HepG2 (cell line): Measurements from ENCODE around the gene CDT1. TPM values are rescaled to one million over a fixed set of nuclear protein-coding genes. Genes with fewer than 3 reads are reported as not detected.

ENCODE experiments used
- CBX2 ChIP-seq, 2 experiments: fragments of 200-600 bp in 1 of 2; sonication (generic); formaldehyde crosslinking in 1 of 2; IDR thresholded peaks; 2 replicates each; pipeline versions ENCODE4 v1.7.0 to v1.8.1; 2018 to 2022; ENCODE audit warnings: low read depth in 2 of 2, low read length in 1 of 2, mild to moderate bottlenecking in 1 of 2, missing genetic modification reagents in 1 of 2
- CHCHD3 ChIP-seq: sonication (generic); formaldehyde crosslinking; IDR thresholded peaks from 2 replicates; pipeline ENCODE4 v1.8.0; 2022; ENCODE audit warnings: mild to moderate bottlenecking, missing genetic modification reagents, moderate library complexity
- EHMT2 ChIP-seq: fragments of 200-600 bp; sonication (generic); IDR thresholded peaks from 2 replicates; pipeline ENCODE4 v1.7.0; 2017; ENCODE audit warnings: antibody characterized with exemption, low read depth, low read length, borderline replicate concordance
- GABPA ChIP-seq, 2 experiments: IDR thresholded peaks; 2 replicates each; pipeline ENCODE4 v1.6.1; 2011 to 2016; ENCODE audit warnings: low read depth in 2 of 2, low read length in 1 of 2, missing biosample characterization in 1 of 2, missing genetic modification characterization in 1 of 2
- GFI1 ChIP-seq: sonication (generic); formaldehyde crosslinking; IDR thresholded peaks from 2 replicates; pipeline ENCODE4 v1.5.0; 2020; ENCODE audit warnings: missing genetic modification reagents, mild to moderate bottlenecking, borderline replicate concordance
- HMG20B ChIP-seq: conservative IDR thresholded peaks from 2 replicates; pipeline ENCODE4 v1.6.1; 2016; ENCODE audit warnings: missing genetic modification reagents, missing compliant biosample characterization
- ISX ChIP-seq: sonication (generic); formaldehyde crosslinking; conservative IDR thresholded peaks from 2 replicates; pipeline ENCODE4 v1.5.0; 2020; ENCODE audit warnings: missing genetic modification reagents
- MBNL3 ChIP-seq: fragments of 250-450 bp; sonication (Bioruptor Pico); conservative IDR thresholded peaks from 2 replicates; pipeline ENCODE4 v1.8.0; 2022; ENCODE audit warnings: mild to moderate bottlenecking, inconsistent platforms
- MED13 ChIP-seq: sonication (generic); formaldehyde crosslinking; IDR thresholded peaks from 2 replicates; pipeline ENCODE4 v1.5.0; 2020; ENCODE audit warnings: missing genetic modification reagents
- ONECUT2 ChIP-seq: sonication (generic); formaldehyde crosslinking; IDR thresholded peaks from 2 replicates; pipeline ENCODE4 v1.4.0; 2020; ENCODE audit warnings: missing genetic modification reagents
- RCOR2 ChIP-seq: IDR thresholded peaks from 2 replicates; pipeline ENCODE4 v1.6.1; 2016; ENCODE audit warnings: missing biosample characterization, missing genetic modification reagents
- RXRA ChIP-seq: sonication (generic); formaldehyde crosslinking; IDR thresholded peaks from 2 replicates; pipeline ENCODE4 v1.5.1; 2020; ENCODE audit warnings: missing genetic modification reagents
- SNAI1 ChIP-seq: sonication (generic); formaldehyde crosslinking; IDR thresholded peaks from 2 replicates; pipeline ENCODE4 v1.5.0; 2020; ENCODE audit warnings: mild to moderate bottlenecking, missing genetic modification reagents, borderline replicate concordance
- ZFAT ChIP-seq: sonication (generic); formaldehyde crosslinking; conservative IDR thresholded peaks from 2 replicates; pipeline ENCODE4 v1.8.1; 2023; ENCODE audit warnings: missing genetic modification reagents, inconsistent platforms
- ZNF326 ChIP-seq: sonication (generic); formaldehyde crosslinking; IDR thresholded peaks from 2 replicates; pipeline ENCODE4 v1.4.0; 2020; ENCODE audit warnings: missing genetic modification reagents, borderline replicate concordance
- ZNF343 ChIP-seq: sonication (generic); formaldehyde crosslinking; IDR thresholded peaks from 2 replicates; pipeline ENCODE4 v1.4.0; 2020; ENCODE audit warnings: mild to moderate bottlenecking, missing genetic modification reagents
- ZNF354B ChIP-seq: sonication (generic); formaldehyde crosslinking; IDR thresholded peaks from 2 replicates; pipeline ENCODE4 v1.8.0; 2022; ENCODE audit warnings: mild to moderate bottlenecking, missing genetic modification reagents
- ZNF549 ChIP-seq: sonication (generic); formaldehyde crosslinking; IDR thresholded peaks from 2 replicates; pipeline ENCODE4 v1.5.0; 2020; ENCODE audit warnings: missing genetic modification reagents
- ZNF670 ChIP-seq: sonication (generic); formaldehyde crosslinking; IDR thresholded peaks from 2 replicates; pipeline ENCODE4 v1.8.0; 2022; ENCODE audit warnings: mild to moderate bottlenecking, missing genetic modification reagents, borderline replicate concordance
- ZNF704 ChIP-seq: sonication (generic); formaldehyde crosslinking; IDR thresholded peaks from 2 replicates; pipeline ENCODE4 v1.8.1; 2023; ENCODE audit warnings: mild to moderate bottlenecking, inconsistent platforms, moderate library complexity, missing genetic modification reagents, borderline replicate concordance
- ZNF709 ChIP-seq: sonication (generic); formaldehyde crosslinking; IDR thresholded peaks from 2 replicates; pipeline ENCODE4 v1.5.0; 2020; ENCODE audit warnings: mild to moderate bottlenecking, missing genetic modification reagents
- ZNF713 ChIP-seq: sonication (generic); formaldehyde crosslinking; IDR thresholded peaks from 2 replicates; pipeline ENCODE4 v1.4.0; 2020; ENCODE audit warnings: mild to moderate bottlenecking, missing genetic modification reagents
- polyA plus RNA-seq, 8 experiments: library from polyadenylated mRNA; depleted of rRNA in 3 of 8; stranded (reverse) in 7 of 8; unstranded in 1 of 8; fragments of >200 nt; fragmentation: Illumina TruSeq in 4 of 8; extraction: Trizol in 4 of 8; gene quantifications; 2 replicates each; pipeline versions ENCODE4 v1.2.1 to v1.2.3, GENCODE V29; 2011 to 2016; ENCODE audit warnings: low read depth in 4 of 8, missing spikeins in 1 of 8, mixed read lengths in 1 of 8; ENCODE audit not compliant: insufficient read depth in 1 of 8
- total RNA-seq, 5 experiments: library from RNA; depleted of rRNA; stranded (reverse); fragments of >200 nt; fragmentation: Illumina TruSeq; extraction: Trizol; gene quantifications; 2 replicates each; pipeline ENCODE4 v1.2.3, GENCODE V29; 2016; ENCODE audit warnings: low read depth in 1 of 5
- TF ChIP-seq, protein P1 (sequence below): sonication (generic); formaldehyde crosslinking; IDR thresholded peaks from 2 replicates; pipeline ENCODE4 v1.4.0; 2020; ENCODE audit warnings: missing genetic modification reagents
- TF ChIP-seq, protein P2 (sequence below): sonication (generic); formaldehyde crosslinking; IDR thresholded peaks from 2 replicates; pipeline ENCODE4 v1.5.0; 2020; ENCODE audit warnings: mild to moderate bottlenecking, missing genetic modification reagents, moderate library complexity

The CDT1 gene
- total and polyA plus RNA-seq, 2 of the 13 experiments (the other 11 are each of a cell fraction or from before 2014, with no cell fraction given) = 23.1 to 23.8 TPM

DNA sequence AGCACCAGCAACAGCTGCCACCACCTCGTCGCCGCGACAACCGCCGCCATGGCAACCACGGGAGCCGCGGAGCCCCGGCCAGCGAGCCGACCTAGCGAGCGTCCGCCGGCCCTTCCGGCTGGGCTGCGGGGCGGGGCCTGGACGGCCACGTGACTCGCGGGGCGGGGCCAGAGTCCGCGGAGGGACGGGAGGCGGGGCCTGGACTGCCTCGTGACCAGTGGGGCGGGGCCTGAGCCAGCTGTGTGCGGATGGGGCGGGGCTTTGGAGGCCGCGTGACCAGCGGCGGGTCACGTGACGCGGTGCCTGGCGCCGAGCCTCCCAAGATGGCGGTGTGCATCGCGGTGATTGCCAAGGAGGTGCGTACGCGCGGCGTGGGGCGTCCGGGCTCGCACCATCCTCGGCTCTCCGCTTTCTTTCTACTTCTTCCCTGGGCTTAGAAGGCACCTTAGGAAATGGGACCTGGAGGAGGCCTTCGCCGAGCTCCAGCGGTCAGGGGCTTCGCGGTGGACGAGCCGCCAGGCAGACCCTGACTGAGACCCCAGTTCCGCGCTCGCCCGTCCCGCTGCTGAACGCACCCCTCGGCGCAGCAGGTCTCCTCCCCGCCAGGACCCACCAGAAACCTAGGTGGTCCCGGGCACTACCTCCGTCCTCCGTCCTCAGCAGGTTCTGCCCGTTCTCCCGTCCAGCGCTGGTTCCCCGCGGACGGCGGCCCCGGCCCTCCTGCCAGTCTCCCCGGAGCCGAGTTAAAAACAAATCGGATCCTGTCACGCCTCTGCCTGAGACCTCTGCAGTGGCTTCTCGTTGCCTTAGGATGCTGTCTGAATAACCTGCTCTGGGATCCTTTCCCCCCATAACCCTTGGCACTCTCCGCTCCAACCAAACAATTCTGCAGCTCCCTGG is 53.5 kb downstream of the CDT1 start, which contains the start of the genes GALNS and TRAPPC2L (continued):
- TF ChIP-seq CBX2 (IDR thresholded peaks at IDR 0.05; ENCODE audit: low read depth, low read length) = no peak
- TF ChIP-seq CBX2 (CRISPR knock-in tag; IDR thresholded peaks at IDR 0.05; ENCODE audit: low read depth) = no peak
- TF ChIP-seq ZNF326 (CRISPR knock-in tag) = no peak
- TF ChIP-seq ONECUT2 (CRISPR knock-in tag) = no peak
- TF ChIP-seq ZNF354B (CRISPR knock-in tag) = no peak
- TF ChIP-seq SNAI1 (CRISPR knock-in tag) = 0 out of 2 replicates have a peak, but pooled peaks have one; percentile 57
- TF ChIP-seq EHMT2 = no peak
- peak; percentile 75 for TF ChIP-seq ZNF709 (CRISPR knock-in tag)
- no peak for TF ChIP-seq CHCHD3 (CRISPR knock-in tag)
- TF ChIP-seq, protein P1, sequence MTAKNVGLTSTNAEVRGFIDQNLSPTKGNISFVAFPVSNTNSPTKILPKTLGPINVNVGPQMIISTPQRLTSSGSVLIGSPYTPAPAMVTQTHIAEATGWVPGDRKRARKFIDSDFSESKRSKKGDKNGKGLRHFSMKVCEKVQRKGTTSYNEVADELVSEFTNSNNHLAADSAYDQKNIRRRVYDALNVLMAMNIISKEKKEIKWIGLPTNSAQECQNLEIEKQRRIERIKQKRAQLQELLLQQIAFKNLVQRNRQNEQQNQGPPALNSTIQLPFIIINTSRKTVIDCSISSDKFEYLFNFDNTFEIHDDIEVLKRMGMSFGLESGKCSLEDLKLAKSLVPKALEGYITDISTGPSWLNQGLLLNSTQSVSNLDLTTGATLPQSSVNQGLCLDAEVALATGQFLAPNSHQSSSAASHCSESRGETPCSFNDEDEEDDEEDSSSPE (CRISPR knock-in tag) = peak; percentile 71
- peak; percentile 28; the same call in 1 of the 2 replicates for TF ChIP-seq MED13
- no peak for TF ChIP-seq ZNF549 (CRISPR knock-in tag)
- no peak for TF ChIP-seq HMG20B (CRISPR knock-in tag)
- TF ChIP-seq, protein P2, sequence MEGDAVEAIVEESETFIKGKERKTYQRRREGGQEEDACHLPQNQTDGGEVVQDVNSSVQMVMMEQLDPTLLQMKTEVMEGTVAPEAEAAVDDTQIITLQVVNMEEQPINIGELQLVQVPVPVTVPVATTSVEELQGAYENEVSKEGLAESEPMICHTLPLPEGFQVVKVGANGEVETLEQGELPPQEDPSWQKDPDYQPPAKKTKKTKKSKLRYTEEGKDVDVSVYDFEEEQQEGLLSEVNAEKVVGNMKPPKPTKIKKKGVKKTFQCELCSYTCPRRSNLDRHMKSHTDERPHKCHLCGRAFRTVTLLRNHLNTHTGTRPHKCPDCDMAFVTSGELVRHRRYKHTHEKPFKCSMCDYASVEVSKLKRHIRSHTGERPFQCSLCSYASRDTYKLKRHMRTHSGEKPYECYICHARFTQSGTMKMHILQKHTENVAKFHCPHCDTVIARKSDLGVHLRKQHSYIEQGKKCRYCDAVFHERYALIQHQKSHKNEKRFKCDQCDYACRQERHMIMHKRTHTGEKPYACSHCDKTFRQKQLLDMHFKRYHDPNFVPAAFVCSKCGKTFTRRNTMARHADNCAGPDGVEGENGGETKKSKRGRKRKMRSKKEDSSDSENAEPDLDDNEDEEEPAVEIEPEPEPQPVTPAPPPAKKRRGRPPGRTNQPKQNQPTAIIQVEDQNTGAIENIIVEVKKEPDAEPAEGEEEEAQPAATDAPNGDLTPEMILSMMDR (CRISPR knock-in tag) = no peak
- TF ChIP-seq ZNF343 (CRISPR knock-in tag) = no peak
- peak; percentile 64; the same call in 1 of the 2 replicates for TF ChIP-seq GFI1 (CRISPR knock-in tag)
- TF ChIP-seq MBNL3 (CRISPR knock-in tag) = no peak
- TF ChIP-seq ZNF670 (CRISPR knock-in tag) = no peak
- no peak for TF ChIP-seq RCOR2 (CRISPR knock-in tag)
- TF ChIP-seq RXRA (CRISPR knock-in tag) = peak; percentile 76; the same call in 1 of the 2 replicates
- no peak for TF ChIP-seq ZFAT
- no peak for TF ChIP-seq GABPA (IDR thresholded peaks at IDR 0.05; ENCODE audit: low read depth, low read length)
- TF ChIP-seq GABPA (CRISPR knock-in tag; IDR thresholded peaks at IDR 0.05; ENCODE audit: low read depth) = 0 out of 2 replicates have a peak, but pooled peaks have one; percentile 16
- TF ChIP-seq ZNF704 = peak; percentile 89; the same call in 1 of the 2 replicates
- TF ChIP-seq ISX (CRISPR knock-in tag) = peak; percentile 25; the same call in 1 of the 2 replicates
- no peak for TF ChIP-seq ZNF713 (CRISPR knock-in tag)
